CD4-positive, alpha-beta T cell (primary cell): ENCODE data around the gene GON7. TPM values are rescaled to one million over a fixed set of nuclear protein-coding genes. Genes with fewer than 3 reads are reported as not detected.

Source experiments
- ATAC-seq: fragments of 200-7000 bp; cut with Tn5 transposase; one replicate; pipeline ENCODE4 v1.10.0; 2022; ENCODE audit warnings: mild to moderate bottlenecking; ENCODE audit not compliant: poor library complexity
- CTCF ChIA-PET: fragments of 350-600 bp; sonication (Branson Sonifier 250); formaldehyde crosslinking; loops from one replicate; lab custom pipeline; 2021; ENCODE audit warnings: antibody characterized with exemption, inconsistent platforms; lab: Charles Lee
- POLR2A ChIA-PET: fragments of 350-600 bp; sonication (Branson Sonifier 250); formaldehyde crosslinking; loops from one replicate; lab custom pipeline; 2021; ENCODE audit warnings: antibody characterized with exemption, inconsistent platforms; lab: Charles Lee
- DNase-seq, 14 experiments: peaks; one replicate each; pipeline ENCODE4 v3.0.0-alpha.2; 2013 to 2020; ENCODE audit warnings: mixed read lengths in 2 of 14
- H3K27ac ChIP-seq, 2 donors: one replicate each; pipeline versions ENCODE4 v1.5.1 to v1.7.0; 2013; ENCODE audit warnings: low read length in 2 of 2, low read depth in 1 of 2, mild to moderate bottlenecking in 1 of 2
- H3K27me3 ChIP-seq, 2 experiments: 1 replicate in 1 of 2; 2 replicates in 1 of 2; pipeline versions ENCODE4 v1.6.1 to v1.7.0; 2013; ENCODE audit warnings: low read length in 2 of 2, control low read depth in 1 of 2, mild to moderate bottlenecking in 1 of 2, moderate library complexity in 1 of 2; ENCODE audit not compliant: insufficient read depth in 2 of 2, control insufficient read depth in 1 of 2
- H3K36me3 ChIP-seq: one replicate; pipeline ENCODE4 v1.6.1; 2013; ENCODE audit warnings: low read length, control low read depth; ENCODE audit not compliant: insufficient read depth
- H3K4me1 ChIP-seq: one replicate; pipeline ENCODE4 v1.6.1; 2013; ENCODE audit warnings: low read length, control low read depth; ENCODE audit not compliant: insufficient read depth
- H3K4me3 ChIP-seq: one replicate; pipeline ENCODE4 v1.5.1; 2013; ENCODE audit warnings: mild to moderate bottlenecking, low read length, moderate library complexity
- H3K9me3 ChIP-seq, 2 experiments: 1 replicate in 1 of 2; 2 replicates in 1 of 2; pipeline versions ENCODE4 v1.6.1 to v1.7.0; 2013; ENCODE audit warnings: low read length in 2 of 2, mild to moderate bottlenecking in 2 of 2, control low read depth in 1 of 2, moderate library complexity in 1 of 2; ENCODE audit not compliant: control insufficient read depth in 1 of 2, insufficient read depth in 1 of 2
- H3K27ac Mint-ChIP-seq: one replicate; pipeline ENCODE4 v1.8.0; 2020; ENCODE audit warnings: mixed read lengths
- H3K27me3 Mint-ChIP-seq: one replicate; pipeline ENCODE4 v1.8.0; 2021; ENCODE audit warnings: mixed read lengths
- H3K36me3 Mint-ChIP-seq: one replicate; pipeline ENCODE4 v1.8.0; 2021; ENCODE audit warnings: low read depth, mixed read lengths
- H3K4me1 Mint-ChIP-seq: one replicate; pipeline ENCODE4 v1.8.0; 2021; ENCODE audit warnings: low read depth, mixed read lengths
- H3K4me3 Mint-ChIP-seq: one replicate; pipeline ENCODE4 v1.8.0; 2020; ENCODE audit warnings: mild to moderate bottlenecking, mixed read lengths
- H3K9me3 Mint-ChIP-seq: one replicate; pipeline ENCODE4 v1.8.0; 2020; ENCODE audit warnings: mixed read lengths
- intact Hi-C, 2 experiments: fragments of 100-400 bp; cut with DNase I in 1 of 2; cut with micrococcal nuclease in 1 of 2; formaldehyde crosslinking; loops; one replicate each; pipeline versions ENCODE4 v1.15.1 to v1.9.0; 2023 to 2025; cut with DNase I, micrococcal nuclease
- total RNA-seq, 174 experiments: library from RNA in 2 of 174; stranded (reverse) in 2 of 174; gene quantifications; one replicate each; pipeline ENCODE4 v1.2.3 and lab custom pipeline; 2021 to 2026
- TF ChIP-seq, protein P1 (sequence below): fragments of 200-600 bp; IDR thresholded peaks from one replicate; pipeline ENCODE4 v1.8.0; 2022; ENCODE audit warnings: antibody characterized with exemption, mild to moderate bottlenecking

Gene GON7
- total RNA-seq, 2 experiments from 2014 or later, result 2.3 to 2.4 TPM

DNA sequence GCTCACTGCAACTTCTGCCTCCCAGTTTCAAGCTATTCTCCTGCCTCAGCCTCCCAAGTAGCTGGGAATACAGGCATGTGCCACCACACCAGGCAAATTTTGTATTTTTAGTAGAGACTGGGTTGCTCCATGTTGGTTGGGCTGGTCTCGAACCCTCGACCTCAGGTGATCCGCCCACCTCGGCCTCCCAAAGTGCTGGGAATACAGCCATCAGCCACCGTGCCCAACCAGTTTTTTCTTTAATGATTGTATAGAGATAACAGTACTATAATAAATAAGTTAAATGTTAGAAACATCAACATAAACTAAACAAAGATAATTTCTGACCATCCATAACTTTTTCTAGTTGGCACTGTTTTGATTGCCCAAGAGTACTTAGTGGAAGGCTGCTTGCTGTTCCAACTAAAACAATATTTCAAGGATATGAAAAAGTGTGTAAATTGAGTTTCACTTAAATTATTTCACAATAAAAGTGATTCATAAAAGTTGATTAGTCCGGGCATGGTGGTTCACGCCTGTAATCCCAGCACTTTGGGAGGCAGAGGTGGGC lies 5.6 kb downstream of the GON7 start:
- Mint-ChIP-seq H3K4me3 (no peak overlapping the region), H3K27me3 (no peaks in the 10 kb centered on the region), H3K27ac (no peak overlapping the region), H3K36me3 (no peaks in the 10 kb centered on the region), H3K9me3 (no peaks in the 10 kb centered on the region), H3K4me1 (peaks cover 24% of the 10 kb centered on the region)
- intact Hi-C loops, result no loop called here
- Histone ChIP-seq H3K36me3 (no peaks in the 10 kb centered on the region), H3K4me1 (peaks cover 22% of the 10 kb centered on the region), H3K4me3 (no peak overlapping the region), H3K27ac (no peak overlapping the region), H3K27me3 (no peaks in the 10 kb centered on the region), H3K9me3 (no peaks in the 10 kb centered on the region)
- TF ChIP-seq, protein P1, sequence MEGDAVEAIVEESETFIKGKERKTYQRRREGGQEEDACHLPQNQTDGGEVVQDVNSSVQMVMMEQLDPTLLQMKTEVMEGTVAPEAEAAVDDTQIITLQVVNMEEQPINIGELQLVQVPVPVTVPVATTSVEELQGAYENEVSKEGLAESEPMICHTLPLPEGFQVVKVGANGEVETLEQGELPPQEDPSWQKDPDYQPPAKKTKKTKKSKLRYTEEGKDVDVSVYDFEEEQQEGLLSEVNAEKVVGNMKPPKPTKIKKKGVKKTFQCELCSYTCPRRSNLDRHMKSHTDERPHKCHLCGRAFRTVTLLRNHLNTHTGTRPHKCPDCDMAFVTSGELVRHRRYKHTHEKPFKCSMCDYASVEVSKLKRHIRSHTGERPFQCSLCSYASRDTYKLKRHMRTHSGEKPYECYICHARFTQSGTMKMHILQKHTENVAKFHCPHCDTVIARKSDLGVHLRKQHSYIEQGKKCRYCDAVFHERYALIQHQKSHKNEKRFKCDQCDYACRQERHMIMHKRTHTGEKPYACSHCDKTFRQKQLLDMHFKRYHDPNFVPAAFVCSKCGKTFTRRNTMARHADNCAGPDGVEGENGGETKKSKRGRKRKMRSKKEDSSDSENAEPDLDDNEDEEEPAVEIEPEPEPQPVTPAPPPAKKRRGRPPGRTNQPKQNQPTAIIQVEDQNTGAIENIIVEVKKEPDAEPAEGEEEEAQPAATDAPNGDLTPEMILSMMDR, result no peak
- DNase-seq (no peak), ATAC-seq (no peak)
- CTCF ChIA-PET, result no interaction called here
- POLR2A ChIA-PET, result no interaction called here

DNA sequence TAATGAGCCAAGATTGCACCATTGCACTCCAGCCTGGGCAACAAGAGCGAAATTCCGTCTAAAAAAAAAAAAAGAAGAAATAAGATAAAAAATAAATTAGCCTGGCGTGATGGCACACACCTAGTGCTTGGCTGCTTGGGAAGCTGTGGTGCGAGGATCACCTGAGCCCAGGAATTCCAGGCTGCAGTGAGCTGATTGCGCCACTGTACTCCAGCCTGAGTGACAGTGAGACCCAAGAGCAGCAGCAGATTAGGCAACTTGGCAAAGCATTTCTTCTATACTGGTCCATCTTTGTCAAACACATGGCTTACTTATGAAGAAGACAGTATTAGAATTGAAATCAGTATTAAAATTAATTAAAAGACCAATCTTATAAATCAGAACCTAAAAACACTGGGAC lies 6.3 kb downstream of the GON7 start:
- intact Hi-C loops, result no loop called here
- Mint-ChIP-seq H3K4me3 (no peak overlapping the region), H3K9me3 (no peaks in the 10 kb centered on the region), H3K27ac (no peak overlapping the region), H3K36me3 (no peaks in the 10 kb centered on the region), H3K27me3 (no peaks in the 10 kb centered on the region), H3K4me1 (peaks cover 17% of the 10 kb centered on the region)
- DNase-seq (no peak), ATAC-seq (no peak)
- H3K27ac ChIP-seq, result no peak overlapping the region
- H3K27me3 ChIP-seq, result no peaks in the 10 kb centered on the region
- TF ChIP-seq, protein P1, result no peak
- POLR2A ChIA-PET, result no interaction called here
- CTCF ChIA-PET, result no interaction called here
- no peaks in the 10 kb centered on the region for H3K9me3 ChIP-seq
- H3K4me3 ChIP-seq, result no peak overlapping the region
- H3K36me3 ChIP-seq, result no peaks in the 10 kb centered on the region
- peaks cover 16% of the 10 kb centered on the region for H3K4me1 ChIP-seq

DNA sequence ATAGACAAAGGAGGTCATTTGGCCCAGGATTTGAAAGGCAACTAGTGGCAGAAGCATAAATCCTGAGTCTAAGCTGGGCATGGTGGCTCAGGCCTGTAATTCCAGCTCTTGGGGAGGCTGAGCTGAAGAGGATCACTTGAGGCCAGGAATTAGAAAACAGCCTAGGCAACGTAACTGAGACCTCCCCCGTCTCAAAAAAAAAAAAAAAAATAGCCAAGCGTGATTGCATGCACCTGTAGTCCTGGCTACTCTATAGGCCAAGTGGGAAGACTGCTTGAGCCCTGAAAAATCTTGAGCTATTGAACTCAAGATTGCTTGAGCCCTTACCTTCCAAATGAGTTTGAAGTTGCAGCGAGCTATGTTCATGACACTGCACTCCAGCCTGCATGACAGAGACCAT lies 7.8 kb downstream of the GON7 start:
- ATAC-seq (no peak), DNase-seq (no peak)
- Histone ChIP-seq H3K9me3 (no peaks in the 10 kb centered on the region), H3K27ac (no peak overlapping the region), H3K27me3 (no peaks in the 10 kb centered on the region), H3K4me3 (no peak overlapping the region), H3K36me3 (no peaks in the 10 kb centered on the region), H3K4me1 (peaks cover 1% of the 10 kb centered on the region)
- TF ChIP-seq, protein P1, result no peak
- Mint-ChIP-seq H3K4me1 (peaks cover 2% of the 10 kb centered on the region), H3K4me3 (no peak overlapping the region), H3K27me3 (no peaks in the 10 kb centered on the region), H3K27ac (no peak overlapping the region), H3K9me3 (no peaks in the 10 kb centered on the region), H3K36me3 (peaks cover 4% of the 10 kb centered on the region)
- CTCF ChIA-PET, result interaction anchor here (0.6 to 0.9 kb wide), 3 partner anchors 14 to 124 kb away, joined by 3 to 4 read pairs (median 4); partner anchors contain the start of genes LYSET and MOAP1
- POLR2A ChIA-PET, result no interaction called here
- intact Hi-C loops, result no loop called here
